Transverse colon (tissue), 4 donors: ENCODE results near the gene SVIL. TPM values are rescaled to one million over a fixed set of nuclear protein-coding genes. Genes with fewer than 3 reads are reported as not detected.
"Not testable (repeated sequence)": the region's sequence is repeated elsewhere in the genome, so short reads cannot be mapped to it uniquely, and the experiment has no call there.

Source experiments
- DNase-seq: peaks from one replicate; pipeline ENCODE4 v3.0.0-alpha.2; 2019
- H3K27ac ChIP-seq, 4 donors: fragments of 200-600 bp; sonication (generic); 2 replicates each; pipeline ENCODE4 v1.5.1; 2016 to 2018; ENCODE audit warnings: inconsistent platforms in 4 of 4
- H3K27me3 ChIP-seq: fragments of 200-600 bp; sonication (generic); 2 replicates; pipeline ENCODE4 v1.5.1; 2017; ENCODE audit warnings: inconsistent platforms
- H3K36me3 ChIP-seq, 4 donors: fragments of 200-600 bp; sonication (generic); 2 replicates each; pipeline ENCODE4 v1.5.1; 2017 to 2019; ENCODE audit warnings: inconsistent platforms in 4 of 4
- H3K4me1 ChIP-seq, 4 donors: fragments of 200-600 bp; sonication (generic); 2 replicates each; pipeline ENCODE4 v1.5.1; 2017 to 2020; ENCODE audit warnings: inconsistent platforms in 4 of 4
- H3K4me3 ChIP-seq, 4 donors: fragments of 200-600 bp; sonication (generic); 1 replicate in 1 of 4; 2 replicates in 3 of 4; pipeline versions ENCODE4 v1.5.1 to v1.6.1; 2017 to 2019; ENCODE audit warnings: inconsistent platforms in 4 of 4
- H3K9me3 ChIP-seq, 2 donors: fragments of 200-600 bp; sonication (generic); 2 replicates each; pipeline ENCODE4 v1.5.1; 2017 to 2019; ENCODE audit warnings: inconsistent platforms in 2 of 2
- CTCF ChIP-seq, 5 experiments: fragments of 200-600 bp in 3 of 5; fragments of 450-650 bp in 2 of 5; sonication (generic) in 3 of 5; IDR thresholded peaks; 1 replicate in 2 of 5; 2 replicates in 3 of 5; pipeline ENCODE4 v1.5.1; 2016 to 2017; ENCODE audit warnings: antibody characterized with exemption in 5 of 5, inconsistent platforms in 3 of 5, mild to moderate bottlenecking in 2 of 5, moderate library complexity in 1 of 5
- EP300 ChIP-seq: sonication (generic); formaldehyde crosslinking; IDR thresholded peaks from one replicate; pipeline ENCODE4 v1.6.1; 2017; ENCODE audit warnings: antibody characterized with exemption, low read depth
- POLR2A ChIP-seq: fragments of 450-650 bp; IDR thresholded peaks from one replicate; pipeline ENCODE4 v1.6.1; 2016; ENCODE audit warnings: antibody characterized with exemption, mild to moderate bottlenecking, moderate library complexity
- POLR2AphosphoS5 ChIP-seq, 3 donors: sonication (generic); formaldehyde crosslinking; IDR thresholded peaks; one replicate each; pipeline ENCODE4 v1.6.1; 2016; ENCODE audit warnings: antibody characterized with exemption in 3 of 3
- WGBS, 2 donors: methylation state at CpG; one replicate each; pipeline ENCODE4 v1.1.5; 2018; ENCODE audit warnings: low coverage in 1 of 2; 5-methylcytosine and 5-hydroxymethylcytosine counted together
- in situ Hi-C, 4 donors: fragments of 200-750 bp; cut with MboI; loops; one replicate each; pipeline versions ENCODE4 v1.15.0 to v1.15.1; 2017; ENCODE audit warnings: low sequenced_read_pairs in 3 of 4, low pct_ligation_motif_present in 1 of 4, low pct_unique_long_range_greater_than_20kb in 1 of 4
- intact Hi-C: fragments of 100-400 bp; cut with DNase I; formaldehyde crosslinking; loops from one replicate; pipeline ENCODE4 v1.15.1; 2023; ENCODE audit warnings: low total_unique reads
- total RNA-seq, 4 donors: library from RNA; depleted of rRNA; stranded (reverse); fragments of >200 nt; gene quantifications; one replicate each; pipeline ENCODE4 v1.1.0, GENCODE V29; 2016

The SVIL gene
- total RNA-seq, 4 donors from 2014 or later = 146 to 192 (median 156) TPM

- 86% methylated on average over 9 of the region's 9 CpGs; no CpG with 5 or more reads in 1 of the 2 donors for WGBS, 2 donors
- Histone ChIP-seq H3K4me3 (no peak overlapping the region), H3K4me1 (peaks cover 0 to 21% (median 7%) of the 10 kb centered on the region in 4 donors), H3K36me3 (peaks cover 0 to 40% (median 14%) of the 10 kb centered on the region in 4 donors), H3K9me3 (no peaks in the 10 kb centered on the region), H3K27ac (peak overlapping the region in 2 of 4 donors; percentile 2 to 10), H3K27me3 (no peaks in the 10 kb centered on the region)
- no peak for TF ChIP-seq POLR2AphosphoS5 (IDR thresholded peaks at IDR 0.05)
- in situ Hi-C loops = no loop called here
- intact Hi-C loops = no loop called here
- DNase-seq = no peak
Observed at GRCh38 chr10:29554660-29555059, 80.1 kb downstream of the SVIL start.

- in situ Hi-C loops = no loop called here
Observed at GRCh38 chr10:29553544-29554250, 81.1 kb downstream of the SVIL start.

GRCh38 chr10:29553116-29553515 is 81.7 kb downstream of the SVIL start:
- H3K27ac ChIP-seq, H3K4me3 ChIP-seq, H3K27me3 ChIP-seq, DNase-seq, H3K9me3 ChIP-seq, in situ Hi-C loops, intact Hi-C loops: not testable (repeated sequence)
- Histone ChIP-seq H3K4me1 (peaks cover 0 to 21% (median 6%) of the 10 kb centered on the region in 4 donors), H3K36me3 (peaks cover 0 to 40% (median 14%) of the 10 kb centered on the region in 4 donors)
- WGBS, 2 donors = 84 to 92% methylated on average over 9 of the region's 9 CpGs

More at GRCh38 chr10:29553544-29554250, 81.1 kb downstream of the SVIL start:
- WGBS, 2 donors = 83 to 88% methylated on average over 10 to 13 of the region's 13 CpGs
- DNase-seq = no peak
- Histone ChIP-seq H3K27me3 (no peaks in the 10 kb centered on the region), H3K27ac (no peak overlapping the region), H3K4me3 (no peak overlapping the region), H3K9me3 (no peaks in the 10 kb centered on the region), H3K4me1 (peaks cover 0 to 17% (median 6%) of the 10 kb centered on the region in 4 donors), H3K36me3 (peaks cover 0 to 40% (median 14%) of the 10 kb centered on the region in 4 donors)
- no peak for TF ChIP-seq CTCF (IDR thresholded peaks at IDR 0.05)
- no peak for TF ChIP-seq EP300
- no peak for TF ChIP-seq POLR2A
- TF ChIP-seq POLR2AphosphoS5 (IDR thresholded peaks at IDR 0.05) = no peak
- intact Hi-C loops = no loop called here

DNA sequence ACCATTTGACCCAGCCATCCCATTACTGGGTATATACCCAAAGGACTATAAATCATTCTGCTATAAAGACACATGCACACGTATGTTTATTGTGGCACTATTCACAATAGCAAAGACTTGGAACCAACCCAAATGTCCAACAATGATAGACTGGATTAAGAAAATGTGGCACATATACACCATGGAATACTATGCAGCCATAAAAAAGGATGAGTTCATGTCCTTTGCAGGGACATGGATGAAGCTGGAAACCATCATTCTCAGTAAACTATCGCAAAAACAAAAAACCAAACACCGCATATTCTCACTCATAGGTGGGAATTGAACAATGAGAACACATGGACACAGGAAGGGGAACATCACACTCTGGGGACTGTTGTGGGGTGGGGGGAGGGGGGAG is 85.3 kb downstream of the SVIL start:
- H3K9me3 ChIP-seq, H3K4me3 ChIP-seq, H3K27me3 ChIP-seq, intact Hi-C loops, DNase-seq, H3K27ac ChIP-seq, in situ Hi-C loops: not testable (repeated sequence)
- Histone ChIP-seq H3K36me3 (peaks cover 0 to 40% (median 14%) of the 10 kb centered on the region in 4 donors), H3K4me1 (peaks cover 0 to 14% (median 3%) of the 10 kb centered on the region in 4 donors)
- WGBS, 2 donors = 90% methylated on average over 3 of the region's 3 CpGs; no CpG with 5 or more reads in 1 of the 2 donors

DNA sequence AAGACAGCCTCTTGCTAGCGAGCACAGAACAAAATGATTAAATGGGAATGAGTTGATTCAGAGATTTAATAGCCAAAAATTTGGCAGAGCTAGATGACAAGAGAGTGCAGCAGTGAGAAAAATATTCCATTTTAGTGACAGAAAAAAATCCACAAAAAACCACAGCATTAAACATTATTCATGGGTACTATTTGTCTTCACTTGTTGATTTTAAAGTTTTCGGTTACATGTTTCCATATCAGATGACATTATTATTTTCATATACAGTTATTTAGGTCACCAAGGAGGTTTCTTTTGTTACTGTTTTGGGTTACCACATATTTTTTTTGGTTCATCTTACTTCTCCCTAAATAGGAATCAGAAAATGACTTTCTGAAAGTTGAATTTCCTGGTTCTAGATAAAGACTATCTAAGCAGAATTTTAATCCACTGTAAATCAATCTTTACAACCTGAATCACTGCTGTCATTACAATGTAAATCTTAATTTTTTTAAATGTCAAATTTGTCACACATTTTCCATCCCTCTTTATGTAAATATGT is 87.9 kb downstream of the SVIL start:
- Histone ChIP-seq H3K27ac (no peak overlapping the region), H3K4me3 (no peak overlapping the region), H3K36me3 (peaks cover 0 to 20% (median 9%) of the 10 kb centered on the region in 4 donors), H3K9me3 (no peaks in the 10 kb centered on the region), H3K4me1 (peaks cover 0 to 35% (median 16%) of the 10 kb centered on the region in 4 donors), H3K27me3 (no peaks in the 10 kb centered on the region)
- 76 to 86% methylated on average over 2 of the region's 2 CpGs for WGBS, 2 donors
- in situ Hi-C loops (no loop called here), intact Hi-C loops (no loop called here)
- TF ChIP-seq POLR2A (no peak), EP300 (no peak), CTCF (IDR thresholded peaks at IDR 0.05) (no peak), POLR2AphosphoS5 (IDR thresholded peaks at IDR 0.05) (no peak)
- no peak for DNase-seq
